GM21528 (cell line): ENCODE data around the gene ELMO2.
A peak's percentile ranks its signal among the peaks of the same experiment; 100 is the strongest.

Source experiments
- ATAC-seq: cut with Tn5 transposase; IDR thresholded peaks from one replicate; pipeline ENCODE4 v1.9.1; 2021; ENCODE audit warnings: mild to moderate bottlenecking, moderate library complexity; ENCODE audit not compliant: unreplicated experiment, low FRiP score

ELMO2 gene

DNA sequence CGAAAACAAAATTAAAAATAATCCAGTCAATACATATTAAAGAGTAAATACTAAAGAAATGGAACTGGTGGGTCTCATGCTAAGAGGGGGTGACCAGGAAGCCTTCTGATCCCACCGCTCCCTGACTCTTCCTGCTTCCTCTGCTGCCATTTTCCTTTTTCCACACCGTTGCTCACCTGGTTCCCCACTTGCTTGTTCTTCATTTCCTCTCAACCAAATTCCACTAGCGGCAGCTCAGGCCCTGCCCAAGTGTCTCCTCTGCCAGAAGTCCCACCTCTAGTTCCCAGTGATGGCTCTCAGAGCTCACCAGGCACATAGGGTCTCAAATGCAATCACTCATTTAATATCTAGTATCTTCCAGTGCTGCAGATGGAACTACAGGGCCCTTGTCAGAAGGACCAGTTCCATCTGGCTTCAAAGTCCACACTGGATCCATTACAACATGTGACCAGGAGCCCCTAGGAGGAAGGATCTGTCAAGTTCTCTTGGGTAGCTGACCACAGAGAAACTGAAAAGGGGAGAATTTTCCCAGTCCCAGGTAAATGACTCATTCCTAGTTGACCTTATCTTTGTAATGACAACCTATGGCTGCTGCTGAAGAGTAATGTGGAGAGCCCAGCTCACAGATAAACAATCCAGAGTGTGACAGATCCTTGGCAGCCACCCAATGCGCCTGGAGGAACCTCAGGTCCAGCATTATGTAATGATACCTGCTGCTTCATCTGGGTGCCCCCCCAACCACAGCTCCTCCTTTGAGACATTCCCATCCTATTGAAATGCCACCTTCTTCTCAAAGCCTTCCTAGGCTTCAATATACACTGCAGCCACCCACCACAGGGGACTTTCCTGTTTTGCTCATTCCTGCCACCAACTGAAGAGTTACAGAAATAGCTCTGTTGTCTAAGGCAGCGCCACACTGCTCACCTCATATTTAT, 38.2 kb downstream of the ELMO2 start:
- no peak for ATAC-seq

DNA sequence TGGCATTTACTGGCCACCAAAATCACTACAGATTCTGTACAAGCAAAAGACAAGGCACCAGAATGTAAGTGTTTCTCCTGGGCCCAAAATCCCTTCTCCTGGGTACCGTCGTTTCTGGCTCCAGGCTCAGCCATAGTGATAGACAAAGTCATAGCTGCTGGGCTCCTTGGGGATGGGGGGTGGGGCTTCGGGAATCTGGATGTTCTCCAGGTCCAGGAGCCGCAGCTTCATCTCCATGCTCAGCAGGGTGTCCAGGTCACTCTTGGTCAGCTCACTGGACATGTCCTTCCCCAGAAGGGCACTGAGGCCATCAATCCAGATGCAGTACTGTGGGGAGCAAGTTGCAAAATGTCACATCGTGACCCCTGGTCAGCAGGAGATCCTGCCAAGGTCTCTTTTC, 39.2 kb downstream of the ELMO2 start:
- ATAC-seq = no peak

DNA sequence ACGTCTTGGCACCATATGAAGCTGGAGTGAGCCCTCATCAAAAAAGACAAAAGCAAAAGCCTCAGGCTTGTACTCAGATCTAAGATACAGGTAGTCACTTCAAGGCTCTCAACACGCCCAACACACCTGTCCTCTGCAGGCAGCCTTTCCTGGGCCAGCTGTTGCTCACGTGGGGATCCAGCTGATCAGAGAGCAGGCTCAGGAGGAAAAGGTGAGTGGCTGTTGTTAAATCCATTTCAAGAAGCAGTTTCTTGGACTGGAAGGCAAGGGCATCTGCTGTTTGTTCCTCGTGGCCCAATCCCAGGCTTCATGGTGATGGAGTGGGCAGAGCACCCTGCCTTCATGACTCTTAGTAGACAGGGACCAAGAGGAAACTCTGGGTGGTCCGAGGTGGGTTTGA, 39.6 kb downstream of the ELMO2 start:
- ATAC-seq = no peak

DNA sequence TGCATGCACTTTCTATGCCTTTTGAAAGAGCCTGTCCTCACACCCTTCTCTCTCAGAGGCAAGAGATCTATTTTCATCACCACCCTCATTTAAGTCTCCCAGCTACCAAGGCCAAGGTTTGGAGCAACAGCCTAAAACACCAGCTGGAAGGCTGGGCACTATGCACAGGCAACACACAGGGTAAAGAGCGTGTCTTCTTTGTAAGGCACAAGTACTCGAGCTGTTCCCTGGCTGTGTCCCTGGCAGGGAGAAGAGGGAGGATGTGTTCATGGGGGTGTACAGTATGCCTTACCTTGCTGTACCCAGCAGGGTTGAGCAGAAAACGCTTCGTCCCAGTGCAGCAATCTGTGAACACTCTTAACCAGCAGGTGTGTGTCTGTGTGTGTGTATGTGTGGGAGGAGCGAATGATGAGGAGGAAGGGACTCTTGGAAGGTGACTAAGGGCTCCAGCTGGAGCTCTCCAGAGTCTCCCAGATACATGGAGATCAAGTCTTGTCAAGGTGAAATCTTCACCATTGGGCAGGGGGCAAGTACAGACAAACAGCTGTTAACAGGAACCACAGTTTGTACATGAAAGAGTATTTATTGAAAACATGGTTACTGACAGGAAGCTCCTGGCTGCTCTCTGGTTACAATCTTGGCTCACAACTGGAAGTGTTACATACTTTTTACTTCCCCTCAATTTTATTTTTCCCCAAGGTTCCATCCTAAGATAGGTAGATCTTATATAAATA, 40.8 kb downstream of the ELMO2 start:
- no peak for ATAC-seq

DNA sequence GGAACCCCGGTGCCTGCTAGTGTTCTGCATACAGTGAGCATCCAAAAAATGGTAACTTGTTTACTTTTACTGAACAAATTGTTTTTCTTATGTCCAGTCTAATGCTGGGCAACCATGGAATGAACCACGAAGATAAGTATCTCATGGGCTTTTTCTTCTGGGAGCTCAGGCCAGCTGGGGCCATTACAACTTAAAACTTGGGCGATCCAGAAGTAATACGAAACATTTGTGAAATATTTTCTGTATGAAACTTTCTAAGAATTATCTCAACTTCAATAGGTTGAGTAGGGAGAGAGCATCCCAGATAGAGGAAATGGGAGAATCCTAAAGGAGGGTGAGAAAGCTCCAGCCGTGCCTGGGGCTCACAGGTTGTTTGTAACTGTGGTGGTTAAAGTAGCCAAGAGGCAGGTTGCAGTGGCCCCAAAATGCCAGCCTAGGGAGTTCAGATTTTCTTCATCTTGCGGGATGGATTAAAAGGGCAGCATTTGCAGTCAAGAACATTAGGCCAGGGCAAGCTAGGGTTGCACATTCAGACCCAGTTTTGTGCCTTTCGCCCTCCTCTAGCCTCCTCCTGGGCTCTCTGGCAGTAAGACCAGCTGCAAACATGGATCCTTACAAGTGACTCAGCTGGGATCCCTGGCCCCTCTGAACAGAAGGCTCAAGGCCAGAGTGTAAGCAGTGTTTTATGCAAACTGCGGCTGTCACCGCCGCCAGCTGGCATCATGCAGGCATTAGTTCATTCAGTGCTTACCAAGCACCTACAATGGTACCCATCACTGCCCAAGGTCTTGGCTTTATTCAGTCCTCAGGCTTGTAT, 41.5 kb downstream of the ELMO2 start:
- ATAC-seq = no peak

GRCh38 chr20:46363874-46364669, 42.3 kb downstream of the ELMO2 start:
- peak; percentile 76 for ATAC-seq

GRCh38 chr20:46362921-46363867, 43.2 kb downstream of the ELMO2 start:
- ATAC-seq = peak; percentile 5

DNA sequence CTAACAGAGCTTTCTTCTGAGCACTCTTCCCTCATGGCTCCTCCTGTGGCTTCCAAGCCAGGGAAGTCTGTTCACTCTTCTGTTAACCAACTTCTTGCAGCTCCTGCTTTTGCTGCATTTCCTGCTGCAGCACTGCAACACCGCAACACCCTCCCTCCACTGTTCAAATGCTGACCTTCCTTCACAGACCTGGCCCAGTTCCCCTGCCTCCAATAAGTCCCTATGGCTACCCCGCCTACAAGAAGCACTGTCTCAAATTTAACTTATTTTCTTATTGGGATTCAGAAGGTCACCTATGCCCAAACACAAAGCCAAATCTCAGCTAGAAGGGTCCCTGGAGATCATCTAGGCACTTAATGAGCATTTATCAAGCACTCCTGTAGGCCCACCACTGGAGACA, 44.6 kb downstream of the ELMO2 start:
- ATAC-seq = no peak

DNA sequence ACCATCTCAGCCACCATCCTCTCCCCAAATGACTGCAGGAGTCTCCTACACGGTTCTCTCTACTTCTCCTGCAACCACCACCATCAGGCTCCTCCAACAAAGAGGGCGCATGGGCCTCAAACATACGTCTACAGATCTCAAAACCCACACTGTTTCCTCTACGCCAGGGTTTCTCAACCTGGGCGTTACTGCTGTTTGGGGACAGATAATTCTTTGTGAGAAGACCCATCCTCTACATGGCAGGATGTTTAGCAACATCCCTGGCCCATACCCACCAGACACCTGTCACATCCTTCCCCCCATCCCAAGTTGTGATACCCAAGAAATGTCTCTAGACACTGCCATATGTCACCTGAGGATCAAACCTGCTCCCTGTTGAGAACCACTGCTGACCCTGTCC, 45.0 kb downstream of the ELMO2 start:
- ATAC-seq = no peak

DNA sequence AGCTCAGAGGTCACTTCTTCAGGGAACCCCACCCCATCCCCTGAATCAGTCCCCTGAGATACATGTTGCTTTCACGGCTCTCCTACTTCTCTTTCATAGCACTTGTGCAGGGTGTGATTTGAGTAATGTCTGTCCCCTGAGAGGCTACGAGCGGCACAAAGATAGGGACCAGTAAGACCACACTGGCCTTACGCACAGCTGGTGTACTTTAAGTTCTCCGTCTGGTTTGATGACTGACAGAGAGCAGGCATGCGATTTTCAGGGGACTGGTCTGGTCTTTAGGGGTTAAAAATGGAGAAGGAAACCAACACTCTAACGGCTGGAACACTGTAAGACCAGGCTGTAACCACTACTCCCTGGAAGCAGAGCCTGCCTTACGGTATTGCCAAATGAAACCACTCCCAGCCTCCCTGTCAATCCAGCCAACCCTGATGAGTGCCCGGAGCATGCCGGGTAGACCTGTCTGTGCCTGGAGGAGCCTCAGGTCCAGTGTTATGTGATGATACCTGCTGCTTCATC, 47.1 kb downstream of the ELMO2 start:
- no peak for ATAC-seq

- no peak for ATAC-seq
Observed at GRCh38 chr20:46358346-46359058, 47.9 kb downstream of the ELMO2 start.

- ATAC-seq = no peak
Observed at GRCh38 chr20:46357030-46357514, 49.3 kb downstream of the ELMO2 start.

- no peak for ATAC-seq
Observed at GRCh38 chr20:46356195-46357029, 50.0 kb downstream of the ELMO2 start.

GRCh38 chr20:46355778-46356177, 50.6 kb downstream of the ELMO2 start:
- no peak for ATAC-seq

GRCh38 chr20:46354920-46355654, 51.3 kb downstream of the ELMO2 start:
- ATAC-seq = no peak

DNA sequence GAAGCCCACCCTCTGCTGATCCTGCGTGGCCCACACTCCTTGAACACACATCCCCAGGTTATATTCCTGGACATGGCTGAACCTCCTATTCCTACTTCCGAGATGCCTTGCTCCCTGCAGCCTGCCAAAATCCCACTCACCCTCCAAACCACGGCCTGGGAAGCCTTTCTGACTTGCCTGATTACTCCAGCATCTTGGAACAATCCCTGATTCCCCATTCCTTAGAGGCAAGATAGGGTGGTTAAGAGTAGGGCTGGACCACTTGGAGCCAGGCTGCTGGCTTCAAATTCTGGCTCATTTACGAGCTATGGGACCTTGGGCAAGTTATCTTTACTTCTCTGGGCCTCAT, 52.2 kb downstream of the ELMO2 start:
- no peak for ATAC-seq
